ENCODE results near the gene HSPBAP1. TPM values are rescaled to one million over a fixed set of nuclear protein-coding genes. Genes with fewer than 3 reads are reported as not detected.

HSPBAP1 gene
- total and polyA plus RNA-seq, 9 of the 15 experiments (the other 6 are each of a cell fraction or from before 2014, with no cell fraction given), result 2.1 to 4.5 (median 3.4) TPM

GRCh38 chr3:122794779-122795673, 1.4 kb upstream of the HSPBAP1 start, which contains the start of gene SLC49A4 (continued):
- TF ChIP-seq NONO (IDR thresholded peaks at IDR 0.05; ENCODE audit: low read depth in 2 of 2, low read length in 1 of 2) (peak; percentile 40 to 82; a peak in 2 of 4 replicates), KAT2B (IDR thresholded peaks at IDR 0.05; ENCODE audit: low read depth, low read length) (no peak), MAZ (CRISPR knock-in tag; conservative IDR thresholded peaks at IDR 0.05 in 1 of 2, IDR thresholded peaks at IDR 0.05 in 1 of 2) (peak in 1 of 2 experiments; percentile 58; a peak in 2 of 4 replicates), POLR2AphosphoS5 (IDR thresholded peaks at IDR 0.05; ENCODE audit: control insufficient read depth, insufficient read depth, low read depth, low read length) (peak; percentile 33; the same call in 1 of the 2 replicates), RBBP5 (IDR thresholded peaks at IDR 0.05; ENCODE audit: borderline replicate concordance, insufficient read depth, low read length, poor library complexity, severe bottlenecking) (peak; percentile 74), REST (IDR thresholded peaks at IDR 0.05; ENCODE audit: borderline replicate concordance) (peak; percentile 36), REST (CRISPR knock-in tag; IDR thresholded peaks at IDR 0.05; ENCODE audit: low read depth) (no peak), POLR2A (conservative IDR thresholded peaks at IDR 0.05) (peak; percentile 60), SAP30 (IDR thresholded peaks at IDR 0.05; ENCODE audit: borderline replicate concordance, insufficient read depth, low read depth, low read length, poor library complexity, severe bottlenecking) (peak; percentile 37), KAT7 (CRISPR knock-in tag; IDR thresholded peaks at IDR 0.05; ENCODE audit: borderline replicate concordance) (0 out of 2 replicates have a peak, but pooled peaks have one; percentile 6), ZNF696 (CRISPR knock-in tag; conservative IDR thresholded peaks at IDR 0.05) (no peak), ID3 (CRISPR knock-in tag; IDR thresholded peaks at IDR 0.05) (no peak), ID3 (tag; IDR thresholded peaks at IDR 0.05) (0 out of 2 replicates have a peak, but pooled peaks have one; percentile 28), L3MBTL2 (IDR thresholded peaks at IDR 0.05) (peak; percentile 77; the same call in 1 of the 2 replicates), COPS2 (conservative IDR thresholded peaks at IDR 0.05) (no peak), TRIM25 (IDR thresholded peaks at IDR 0.05; ENCODE audit: borderline replicate concordance) (no peak)
